ENCODE results near the gene ARHGAP22.

ARHGAP22 gene

DNA sequence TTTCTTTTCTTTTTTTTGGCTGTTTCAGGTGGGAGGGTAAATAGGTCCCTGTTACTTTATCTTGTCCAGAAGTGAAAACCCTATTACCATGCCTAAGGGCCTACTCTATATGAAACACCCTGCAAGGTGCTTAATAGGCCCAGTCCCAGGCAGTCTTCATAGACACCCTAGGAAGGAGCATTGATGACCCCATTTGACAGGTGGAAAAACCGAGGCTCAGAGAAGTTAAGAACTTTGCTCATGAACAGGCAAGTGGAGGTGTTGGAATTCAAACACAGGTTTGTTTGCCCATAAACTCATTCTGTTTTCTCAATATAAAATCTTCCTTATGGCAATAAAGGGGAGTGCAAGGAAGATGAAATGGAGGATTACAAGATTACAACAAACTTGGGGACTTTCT, 115.8 kb downstream of the ARHGAP22 start:
- TF ChIP-seq, protein P1, sequence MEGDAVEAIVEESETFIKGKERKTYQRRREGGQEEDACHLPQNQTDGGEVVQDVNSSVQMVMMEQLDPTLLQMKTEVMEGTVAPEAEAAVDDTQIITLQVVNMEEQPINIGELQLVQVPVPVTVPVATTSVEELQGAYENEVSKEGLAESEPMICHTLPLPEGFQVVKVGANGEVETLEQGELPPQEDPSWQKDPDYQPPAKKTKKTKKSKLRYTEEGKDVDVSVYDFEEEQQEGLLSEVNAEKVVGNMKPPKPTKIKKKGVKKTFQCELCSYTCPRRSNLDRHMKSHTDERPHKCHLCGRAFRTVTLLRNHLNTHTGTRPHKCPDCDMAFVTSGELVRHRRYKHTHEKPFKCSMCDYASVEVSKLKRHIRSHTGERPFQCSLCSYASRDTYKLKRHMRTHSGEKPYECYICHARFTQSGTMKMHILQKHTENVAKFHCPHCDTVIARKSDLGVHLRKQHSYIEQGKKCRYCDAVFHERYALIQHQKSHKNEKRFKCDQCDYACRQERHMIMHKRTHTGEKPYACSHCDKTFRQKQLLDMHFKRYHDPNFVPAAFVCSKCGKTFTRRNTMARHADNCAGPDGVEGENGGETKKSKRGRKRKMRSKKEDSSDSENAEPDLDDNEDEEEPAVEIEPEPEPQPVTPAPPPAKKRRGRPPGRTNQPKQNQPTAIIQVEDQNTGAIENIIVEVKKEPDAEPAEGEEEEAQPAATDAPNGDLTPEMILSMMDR (IDR thresholded peaks at IDR 0.05; ENCODE audit: borderline replicate concordance, control extremely low read depth, extremely low read depth, insufficient read depth, missing control alignments) = no peak

DNA sequence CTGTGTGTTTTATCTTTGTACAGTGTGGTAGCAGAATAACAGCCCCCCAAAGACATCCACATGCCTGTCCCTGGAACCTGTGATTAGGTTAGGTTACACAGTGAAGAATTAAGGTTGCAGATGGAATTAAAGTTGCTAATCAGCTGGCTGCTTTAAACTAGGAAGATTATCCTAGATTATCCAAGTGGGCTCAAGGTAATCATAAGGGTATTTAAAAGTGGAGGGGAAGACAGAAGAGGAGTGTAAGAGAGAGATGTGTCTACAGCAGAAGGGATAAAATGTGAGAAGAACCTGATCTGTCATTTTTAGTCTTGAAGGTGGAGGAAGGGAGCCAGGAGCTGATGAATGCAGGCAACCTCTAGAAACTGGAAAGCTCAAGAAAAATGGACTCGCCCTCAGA, 117.6 kb downstream of the ARHGAP22 start:
- in situ Hi-C loops (cut with MboI; ENCODE audit: low sequenced_read_pairs, unreplicated experiment) = no loop called here

More for the DNA sequence above, 115.8 kb downstream of the ARHGAP22 start:
- DNase-seq (ENCODE audit: low spot score) = no peak
- in situ Hi-C loops (cut with MboI; ENCODE audit: low sequenced_read_pairs, unreplicated experiment) = no loop called here

DNA sequence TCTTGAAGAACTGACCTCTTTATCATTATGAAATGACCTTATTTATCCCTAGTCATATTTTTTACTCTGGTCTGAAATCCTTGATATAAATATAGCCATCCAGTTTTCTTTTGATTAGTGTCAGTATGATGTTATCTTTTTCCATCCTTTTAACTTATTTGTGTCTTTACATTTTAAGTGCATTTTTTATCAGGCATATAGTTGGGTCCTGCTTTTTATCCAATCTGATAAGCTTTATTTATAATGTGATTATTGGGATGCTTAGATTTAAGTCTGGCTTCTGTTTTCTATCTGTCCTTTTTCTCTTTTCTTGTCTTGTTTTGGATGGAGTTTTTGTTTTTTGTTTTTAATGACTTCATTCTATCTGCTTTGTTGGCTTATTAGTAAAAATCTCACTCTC, 119.2 kb downstream of the ARHGAP22 start:
- TF ChIP-seq, protein P1 (IDR thresholded peaks at IDR 0.05; ENCODE audit: borderline replicate concordance, control extremely low read depth, extremely low read depth, insufficient read depth, missing control alignments) = no peak
- in situ Hi-C loops (cut with MboI; ENCODE audit: low sequenced_read_pairs, unreplicated experiment) = no loop called here
- DNase-seq (ENCODE audit: low spot score) = no peak

More for the DNA sequence above, 117.6 kb downstream of the ARHGAP22 start:
- DNase-seq (ENCODE audit: low spot score) = no peak
- TF ChIP-seq, protein P1 (IDR thresholded peaks at IDR 0.05; ENCODE audit: borderline replicate concordance, control extremely low read depth, extremely low read depth, insufficient read depth, missing control alignments) = no peak

DNA sequence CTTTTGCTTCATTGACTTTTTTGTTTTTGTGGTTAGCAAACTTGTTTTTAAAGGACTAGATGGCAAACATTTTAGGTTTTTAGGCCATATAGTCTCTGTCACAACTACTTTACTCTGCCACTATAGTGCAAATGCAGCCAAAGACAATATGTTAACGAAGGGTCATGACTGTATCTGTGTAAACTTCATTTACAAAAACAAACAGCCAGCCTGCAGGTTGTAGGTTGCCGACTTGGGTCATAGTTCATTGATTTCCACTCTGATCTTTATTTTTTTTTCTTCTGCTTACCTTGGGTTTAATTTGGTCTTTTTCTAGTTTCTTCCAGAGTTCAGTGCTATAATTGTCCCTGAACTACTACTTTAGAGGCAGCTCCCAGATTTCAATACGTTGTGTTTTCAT, 120.0 kb downstream of the ARHGAP22 start:
- in situ Hi-C loops (cut with MboI; ENCODE audit: low sequenced_read_pairs, unreplicated experiment) = no loop called here

DNA sequence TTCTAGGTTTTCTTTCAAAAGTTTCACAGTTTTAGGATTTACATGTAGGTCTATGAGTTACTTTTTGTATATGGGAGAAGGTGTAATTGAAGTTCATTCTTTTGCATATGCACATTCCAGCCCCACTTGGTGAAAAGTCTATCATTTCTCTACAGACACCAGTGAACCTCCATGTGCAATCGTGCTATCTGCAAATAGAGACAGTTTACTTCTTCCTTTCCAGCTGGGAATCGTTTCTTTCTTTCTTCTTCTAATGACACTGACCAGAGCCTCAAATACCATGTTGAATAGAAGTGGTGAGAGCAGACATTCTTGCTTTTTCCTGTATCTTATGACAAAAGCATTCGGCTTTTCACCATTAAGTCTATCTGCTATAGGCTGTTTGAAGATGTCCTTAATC, 122.7 kb downstream of the ARHGAP22 start:
- TF ChIP-seq, protein P1 (IDR thresholded peaks at IDR 0.05; ENCODE audit: borderline replicate concordance, control extremely low read depth, extremely low read depth, insufficient read depth, missing control alignments) = no peak
- in situ Hi-C loops (cut with MboI; ENCODE audit: low sequenced_read_pairs, unreplicated experiment) = no loop called here
- DNase-seq (ENCODE audit: low spot score) = no peak

More for the DNA sequence above, 120.0 kb downstream of the ARHGAP22 start:
- TF ChIP-seq, protein P1 (IDR thresholded peaks at IDR 0.05; ENCODE audit: borderline replicate concordance, control extremely low read depth, extremely low read depth, insufficient read depth, missing control alignments) = no peak
- no peak for DNase-seq (ENCODE audit: low spot score)

DNA sequence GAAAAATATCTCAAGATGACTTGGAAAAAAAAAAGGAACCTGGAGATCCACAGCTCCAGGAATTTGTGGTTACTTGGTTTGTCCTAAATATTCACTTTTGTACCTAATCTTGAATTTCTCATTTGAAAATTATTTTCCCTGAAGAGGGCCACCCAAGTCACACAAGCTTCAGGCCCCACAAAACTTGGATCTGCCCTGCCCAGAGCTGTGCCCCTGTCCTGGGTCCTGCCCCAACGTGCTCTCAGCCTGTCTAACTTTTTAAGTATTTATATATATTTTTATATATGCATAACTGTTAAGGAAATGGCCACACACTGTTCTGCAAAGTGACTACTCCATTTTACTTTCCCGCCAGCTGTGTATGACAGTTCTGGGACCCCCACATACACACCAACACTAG, 123.5 kb downstream of the ARHGAP22 start:
- TF ChIP-seq, protein P1 (IDR thresholded peaks at IDR 0.05; ENCODE audit: borderline replicate concordance, control extremely low read depth, extremely low read depth, insufficient read depth, missing control alignments) = no peak
- in situ Hi-C loops (cut with MboI; ENCODE audit: low sequenced_read_pairs, unreplicated experiment) = no loop called here
- DNase-seq (ENCODE audit: low spot score) = no peak
